Measurements from ENCODE around the gene DHTKD1.

DNA sequence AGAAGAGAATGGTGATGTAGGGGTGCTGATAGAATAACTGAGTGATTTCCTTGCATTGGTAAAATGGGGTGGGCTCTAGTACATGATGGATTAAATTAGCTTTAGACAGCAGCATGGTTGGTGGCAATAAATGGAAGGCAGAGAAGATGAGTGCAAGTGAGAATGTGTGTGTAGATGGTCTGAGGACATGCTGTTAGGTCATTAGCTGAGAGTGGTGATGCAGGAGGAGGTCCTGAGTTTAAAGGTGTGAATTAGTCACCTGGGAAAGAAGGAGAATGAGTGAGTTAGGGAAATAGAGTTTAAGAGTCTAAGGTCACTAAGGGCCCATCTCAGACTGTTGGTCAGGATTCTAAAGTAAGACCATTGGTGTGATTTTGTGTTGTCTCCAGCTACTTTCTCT lies 42.8 kb downstream of the DHTKD1 start:
- TF ChIP-seq EZH2 (IDR thresholded peaks at IDR 0.05) = no peak
- no peak for TF ChIP-seq POLR2AphosphoS5 (IDR thresholded peaks at IDR 0.05; ENCODE audit: borderline replicate concordance, low read depth, low read length)
- TF ChIP-seq FOXP2 (optimal IDR thresholded peaks at IDR 0.05; ENCODE audit: control extremely low read depth, extremely low read length, insufficient read depth) = no peak
